Duodenal mucosa (tissue), 2 donors: Measurements from ENCODE around the gene SHROOM2.

Source experiments
- H3K27ac ChIP-seq: one replicate; pipeline ENCODE4 v1.7.0; 2013; ENCODE audit warnings: low read depth, low read length
- H3K27me3 ChIP-seq, 2 donors: one replicate each; pipeline ENCODE4 v1.7.0; 2013; ENCODE audit warnings: low read length in 2 of 2, control low read depth in 1 of 2; ENCODE audit not compliant: insufficient read depth in 2 of 2, control insufficient read depth in 1 of 2
- H3K36me3 ChIP-seq, 2 donors: one replicate each; pipeline ENCODE4 v1.7.0; 2013; ENCODE audit warnings: low read length in 2 of 2, control low read depth in 1 of 2; ENCODE audit not compliant: insufficient read depth in 2 of 2, control insufficient read depth in 1 of 2
- H3K4me1 ChIP-seq, 2 donors: one replicate each; pipeline ENCODE4 v1.7.0; 2013; ENCODE audit warnings: low read length in 2 of 2, control low read depth in 1 of 2; ENCODE audit not compliant: insufficient read depth in 2 of 2, control insufficient read depth in 1 of 2
- H3K4me3 ChIP-seq, 2 donors: one replicate each; pipeline ENCODE4 v1.7.0; 2013; ENCODE audit warnings: low read length in 2 of 2, low read depth in 1 of 2
- H3K9ac ChIP-seq, 2 donors: one replicate each; pipeline ENCODE4 v1.7.0; 2013; ENCODE audit warnings: low read length in 2 of 2, low read depth in 1 of 2
- H3K9me3 ChIP-seq, 2 donors: one replicate each; pipeline ENCODE4 v1.7.0; 2013; ENCODE audit warnings: low read length in 2 of 2, control low read depth in 1 of 2; ENCODE audit not compliant: control insufficient read depth in 1 of 2

The SHROOM2 gene

GRCh38 chrX:9890681-9891091, 104.5 kb downstream of the SHROOM2 start:
- Histone ChIP-seq H3K4me3 (no peak overlapping the region), H3K27me3 (no peaks in the 10 kb centered on the region), H3K27ac (no peak overlapping the region), H3K4me1 (no peaks in the 10 kb centered on the region), H3K9me3 (no peaks in the 10 kb centered on the region), H3K36me3 (no peaks in the 10 kb centered on the region), H3K9ac (no peak overlapping the region)

GRCh38 chrX:9895225-9895912, 109.1 kb downstream of the SHROOM2 start:
- H3K9ac ChIP-seq = no peak overlapping the region
- no peak overlapping the region for H3K27ac ChIP-seq
- H3K27me3 ChIP-seq = no peaks in the 10 kb centered on the region
- H3K9me3 ChIP-seq = no peaks in the 10 kb centered on the region
- H3K36me3 ChIP-seq = no peaks in the 10 kb centered on the region
- no peaks in the 10 kb centered on the region for H3K4me1 ChIP-seq
- no peak overlapping the region for H3K4me3 ChIP-seq

GRCh38 chrX:9897761-9898161, 111.5 kb downstream of the SHROOM2 start:
- Histone ChIP-seq H3K9me3 (no peaks in the 10 kb centered on the region), H3K4me1 (no peaks in the 10 kb centered on the region), H3K36me3 (no peaks in the 10 kb centered on the region), H3K27ac (no peak overlapping the region), H3K4me3 (no peak overlapping the region), H3K9ac (no peak overlapping the region), H3K27me3 (no peaks in the 10 kb centered on the region)

DNA sequence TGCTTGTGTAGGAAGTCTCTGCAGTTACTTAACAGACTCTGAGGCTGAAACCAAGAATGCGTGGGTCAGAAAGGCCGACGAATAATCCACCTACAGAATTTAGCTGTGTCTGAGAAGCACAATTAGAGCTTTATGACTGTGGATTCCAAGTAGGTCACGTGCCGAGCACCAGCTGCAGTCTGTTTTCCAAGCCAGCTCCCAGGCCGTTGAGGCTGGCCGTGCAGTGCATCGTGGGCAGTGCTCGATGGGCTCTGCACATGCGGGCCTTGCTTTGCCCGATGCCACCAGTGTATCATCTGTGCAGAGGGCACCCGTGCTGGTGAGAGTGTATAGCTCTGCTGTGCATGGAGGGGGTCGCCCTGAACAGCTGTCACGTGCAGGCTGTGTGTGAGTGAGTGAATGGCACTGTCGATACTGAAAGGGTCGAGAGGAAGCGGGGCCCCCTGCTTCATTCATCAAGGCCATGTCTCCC, 113.4 kb downstream of the SHROOM2 start:
- Histone ChIP-seq H3K9me3 (no peaks in the 10 kb centered on the region), H3K4me1 (no peaks in the 10 kb centered on the region), H3K27ac (no peak overlapping the region), H3K9ac (no peak overlapping the region), H3K36me3 (no peaks in the 10 kb centered on the region), H3K27me3 (no peaks in the 10 kb centered on the region), H3K4me3 (no peak overlapping the region)

DNA sequence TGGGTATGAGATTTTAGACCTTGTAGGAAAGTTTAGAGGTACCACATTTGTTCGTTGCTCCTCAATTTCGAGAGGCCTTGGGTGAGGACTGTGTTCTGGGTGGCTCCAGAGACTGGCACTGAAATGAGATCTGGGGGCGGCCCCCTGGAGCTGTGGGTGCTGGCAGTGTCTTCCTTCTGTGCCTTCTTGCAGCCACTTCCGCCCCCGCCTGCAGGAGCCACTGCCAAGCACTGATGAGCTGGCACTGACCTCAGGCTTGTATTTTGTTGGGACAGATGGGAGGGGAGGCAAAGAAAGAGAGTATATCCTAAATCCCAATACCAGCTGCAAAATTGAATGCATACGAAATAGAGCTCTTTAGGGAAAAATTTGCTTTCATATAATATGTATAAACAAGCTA, 116.4 kb downstream of the SHROOM2 start:
- H3K9me3 ChIP-seq = no peaks in the 10 kb centered on the region
- no peaks in the 10 kb centered on the region for H3K36me3 ChIP-seq
- no peaks in the 10 kb centered on the region for H3K4me1 ChIP-seq
- no peaks in the 10 kb centered on the region for H3K27me3 ChIP-seq
- no peak overlapping the region for H3K9ac ChIP-seq
- no peak overlapping the region for H3K4me3 ChIP-seq
- H3K27ac ChIP-seq = no peak overlapping the region

DNA sequence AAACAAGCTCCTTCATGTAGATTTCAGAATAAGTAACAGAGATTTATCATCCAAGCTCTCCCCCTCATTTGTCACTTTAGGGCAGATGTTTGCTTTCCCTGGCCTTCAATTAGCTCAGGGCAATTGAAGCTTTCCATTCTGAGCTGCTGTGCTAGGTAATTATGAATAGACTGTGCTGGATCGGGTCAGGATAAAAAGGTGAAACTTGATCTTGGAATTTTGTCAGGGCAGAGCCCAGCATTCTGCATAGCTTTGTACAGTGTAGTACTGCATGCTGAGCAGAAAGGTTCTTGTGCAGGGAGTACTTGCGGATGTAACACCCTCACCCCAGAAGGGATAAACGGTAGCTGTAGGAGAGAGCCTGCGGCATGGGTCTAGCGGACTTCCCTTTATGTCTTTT, 116.9 kb downstream of the SHROOM2 start:
- Histone ChIP-seq H3K27ac (no peak overlapping the region), H3K4me3 (no peak overlapping the region), H3K9ac (no peak overlapping the region), H3K9me3 (no peaks in the 10 kb centered on the region), H3K27me3 (no peaks in the 10 kb centered on the region), H3K36me3 (no peaks in the 10 kb centered on the region), H3K4me1 (no peaks in the 10 kb centered on the region)

- no peaks in the 10 kb centered on the region for H3K4me1 ChIP-seq
- H3K27me3 ChIP-seq = no peaks in the 10 kb centered on the region
- no peaks in the 10 kb centered on the region for H3K9me3 ChIP-seq
- H3K27ac ChIP-seq = no peak overlapping the region
- no peak overlapping the region for H3K9ac ChIP-seq
- no peaks in the 10 kb centered on the region for H3K36me3 ChIP-seq
- H3K4me3 ChIP-seq = no peak overlapping the region
Measured at GRCh38 chrX:9905288-9905687, 119.1 kb downstream of the SHROOM2 start.

DNA sequence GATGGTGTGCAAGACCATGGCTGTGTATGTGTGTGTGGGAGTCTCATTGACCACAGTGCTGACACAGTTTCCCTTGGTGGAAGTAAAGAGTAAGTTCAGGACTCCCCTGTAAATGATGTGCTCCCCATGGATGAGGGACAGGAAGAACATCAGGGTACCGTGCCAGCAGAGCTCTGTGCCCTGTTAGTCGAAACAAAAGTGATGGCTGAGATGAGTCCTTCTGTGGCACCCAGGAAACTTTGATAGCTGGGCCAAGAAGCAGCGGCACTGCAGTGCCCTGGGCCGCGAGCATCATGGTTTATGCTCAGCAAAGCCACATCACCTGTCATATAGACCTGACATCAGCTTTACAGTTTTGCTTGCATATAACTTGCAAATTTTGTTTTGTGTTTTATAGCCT, 119.5 kb downstream of the SHROOM2 start:
- H3K36me3 ChIP-seq = no peaks in the 10 kb centered on the region
- no peaks in the 10 kb centered on the region for H3K9me3 ChIP-seq
- no peak overlapping the region for H3K9ac ChIP-seq
- H3K4me1 ChIP-seq = no peaks in the 10 kb centered on the region
- no peak overlapping the region for H3K4me3 ChIP-seq
- no peak overlapping the region for H3K27ac ChIP-seq
- H3K27me3 ChIP-seq = no peaks in the 10 kb centered on the region

DNA sequence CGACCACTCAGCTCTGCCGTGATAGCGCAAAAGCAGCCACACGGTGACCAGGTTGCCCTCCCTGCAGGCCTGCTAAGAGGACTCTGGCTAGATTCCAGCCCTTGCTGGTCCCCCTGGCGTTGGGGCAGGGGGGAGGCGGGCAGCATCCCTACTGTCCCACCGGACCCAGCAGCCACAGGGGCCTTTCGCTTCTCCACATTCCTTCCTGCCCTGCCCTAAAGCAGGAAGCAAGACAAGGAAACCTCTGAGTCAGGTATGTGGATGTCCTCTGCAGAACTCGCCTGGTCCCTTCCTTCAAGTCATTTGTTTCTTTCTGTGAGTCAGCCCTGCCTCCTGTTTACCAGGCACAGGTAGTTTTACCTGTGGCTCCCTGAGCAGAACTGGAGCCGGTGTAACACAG, 120.7 kb downstream of the SHROOM2 start:
- Histone ChIP-seq H3K4me3 (no peak overlapping the region), H3K9me3 (no peaks in the 10 kb centered on the region), H3K27ac (no peak overlapping the region), H3K36me3 (no peaks in the 10 kb centered on the region), H3K4me1 (no peaks in the 10 kb centered on the region), H3K27me3 (no peaks in the 10 kb centered on the region), H3K9ac (no peak overlapping the region)

- Histone ChIP-seq H3K4me3 (no peak overlapping the region), H3K27ac (no peak overlapping the region), H3K9me3 (no peaks in the 10 kb centered on the region), H3K9ac (no peak overlapping the region), H3K36me3 (no peaks in the 10 kb centered on the region), H3K27me3 (no peaks in the 10 kb centered on the region), H3K4me1 (no peaks in the 10 kb centered on the region)
Measured at GRCh38 chrX:9907645-9908387, 121.6 kb downstream of the SHROOM2 start.
